ENCODE data around the gene TEDDM1.
"Not testable (repeated sequence)": the region's sequence is repeated elsewhere in the genome, so short reads cannot be mapped to it uniquely, and the experiment has no call there.

TEDDM1 gene

DNA sequence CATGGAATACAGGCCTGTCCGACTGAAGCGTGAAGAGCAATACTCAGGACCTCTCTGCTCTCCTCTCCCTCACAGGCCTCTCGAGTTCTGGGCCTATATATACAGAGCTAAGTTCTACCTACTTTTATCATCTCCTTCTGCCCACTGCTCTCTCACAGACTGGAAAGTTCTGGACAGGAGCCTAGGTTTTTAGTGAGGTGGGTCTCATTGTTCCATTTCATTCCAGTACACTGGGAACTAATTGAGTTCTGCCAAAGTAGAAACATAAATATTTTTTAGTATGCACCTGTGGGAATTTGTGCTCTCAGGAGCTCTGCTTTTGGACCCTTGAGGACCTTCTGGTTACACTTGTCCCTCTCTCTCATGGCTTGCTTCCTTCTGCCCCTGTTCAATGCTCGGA, at the start of gene TEDDM1:
TEDDM1 (minus strand) TSS at position 101 of the 400 bp plus-strand sequence. CDS start 182 bp downstream, outside the sequence.
- DNase-seq (ENCODE audit: low spot score), result no peak

- no peak for DNase-seq (ENCODE audit: low spot score)
Observed at GRCh38 chr1:182450087-182450486, 49.6 kb upstream of the TEDDM1 start, which contains the start of gene RGSL1. TSS of gene RGSL1 (plus strand) at chr1:182450146. CDS start at chr1:182450166, 20 bp downstream.

DNA sequence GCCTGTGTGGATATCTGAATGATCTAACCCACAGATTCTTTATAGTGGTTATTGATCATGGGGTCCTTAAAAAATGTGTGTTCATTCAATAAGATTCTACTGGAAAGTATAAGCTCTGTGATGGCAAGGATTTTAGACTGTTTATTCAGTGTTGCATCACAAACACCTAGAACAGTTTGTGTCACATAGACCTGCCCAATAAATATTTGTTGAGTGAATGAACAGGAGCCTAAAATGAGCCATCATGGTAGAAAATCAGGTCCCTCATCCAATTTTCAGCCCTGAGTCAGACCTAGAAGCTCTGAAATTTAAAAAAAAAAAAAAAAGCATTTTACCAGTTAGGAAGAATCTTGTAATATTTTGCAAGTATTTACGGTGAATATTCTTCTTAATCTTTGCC, 47.2 kb upstream of the TEDDM1 start:
- no peak for DNase-seq (ENCODE audit: low spot score)

DNA sequence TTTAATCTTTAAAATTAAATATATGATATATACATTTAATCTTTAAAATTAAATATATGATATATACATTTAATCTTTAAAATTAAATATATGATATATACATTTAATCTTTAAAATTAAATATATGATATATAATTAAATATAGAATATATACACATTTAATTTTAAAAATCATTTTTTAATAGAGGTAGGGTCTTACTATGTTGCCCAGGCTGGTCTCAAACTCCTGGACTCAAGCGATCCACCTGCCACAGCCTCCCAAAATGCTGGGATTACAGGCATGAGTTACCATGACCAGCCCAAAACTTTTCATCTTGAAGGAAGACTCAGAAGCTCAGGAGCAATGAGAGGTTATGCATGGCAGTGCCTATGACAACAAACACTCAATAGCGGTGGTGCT, 46.7 kb upstream of the TEDDM1 start:
- not testable (repeated sequence) for DNase-seq (ENCODE audit: low spot score)

DNA sequence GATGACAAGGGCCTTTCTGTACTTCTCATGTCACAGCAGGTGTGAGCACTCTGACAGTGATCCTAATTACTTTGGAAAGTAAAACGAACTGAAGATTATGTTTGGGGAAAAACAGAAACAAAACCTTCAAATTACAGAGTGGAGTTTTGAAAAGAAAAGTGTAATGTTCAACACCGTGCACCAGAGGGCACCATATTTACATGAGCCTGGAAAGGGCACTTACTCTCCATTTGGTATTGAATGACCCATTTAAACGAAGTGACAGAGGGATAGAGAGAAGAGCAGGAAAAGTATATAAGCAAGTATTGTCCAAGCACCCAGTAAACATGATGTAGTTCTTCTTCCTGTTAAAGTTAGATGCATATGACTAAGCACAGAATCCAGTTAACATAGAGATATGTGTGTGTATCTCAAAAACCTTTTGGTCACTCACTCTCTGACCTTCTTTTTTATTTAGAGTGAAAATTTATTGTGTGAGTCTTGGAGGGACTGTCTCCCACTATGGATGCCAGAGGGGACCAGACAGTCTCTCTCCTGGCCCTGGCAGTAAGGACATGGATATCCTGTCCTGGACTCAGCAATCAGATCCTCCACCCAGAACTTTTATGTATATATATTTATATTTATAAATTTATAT, 45.7 kb upstream of the TEDDM1 start:
- DNase-seq (ENCODE audit: low spot score), result peak; percentile 40

- DNase-seq (ENCODE audit: low spot score), result no peak
Observed at GRCh38 chr1:182444497-182444896, 44.0 kb upstream of the TEDDM1 start.

DNA sequence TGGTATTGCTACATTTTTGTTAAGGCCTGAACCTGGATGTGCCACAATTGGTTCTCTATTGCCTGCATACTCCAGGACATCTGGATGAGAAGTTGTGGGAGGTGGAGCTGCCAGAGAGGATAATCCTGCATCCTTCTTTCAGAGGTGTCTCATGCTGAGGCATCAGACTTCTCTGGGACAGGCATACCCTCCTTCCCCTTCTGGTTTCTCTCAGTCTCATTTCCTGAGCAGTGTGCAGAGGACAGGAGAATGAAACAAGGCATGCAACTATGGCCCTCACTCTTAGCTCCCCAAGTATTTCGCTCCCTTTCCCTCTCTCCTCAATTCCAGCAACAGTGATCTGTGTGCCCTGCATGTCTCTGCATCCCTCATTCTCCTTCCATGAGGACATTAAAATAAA, 41.9 kb upstream of the TEDDM1 start:
- no peak for DNase-seq (ENCODE audit: low spot score)

DNA sequence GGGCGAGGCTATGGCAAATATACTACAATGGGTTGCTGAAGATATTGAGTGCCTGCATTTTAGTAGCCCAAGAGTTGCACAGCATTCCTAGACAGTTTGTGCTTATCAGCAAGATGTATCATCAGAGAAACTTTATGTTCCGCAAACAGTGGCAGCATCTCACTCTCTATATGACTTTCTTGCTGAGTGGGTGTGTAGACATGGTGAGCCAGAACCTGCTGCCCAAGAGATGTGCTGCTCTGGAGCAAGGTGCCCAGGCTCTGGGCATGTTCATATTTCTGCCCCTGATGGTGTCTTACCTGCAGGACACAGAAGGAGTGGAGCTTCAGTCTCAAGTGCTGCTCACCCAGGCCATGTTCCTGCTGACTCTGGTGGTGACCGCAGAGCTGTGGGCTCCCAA, 41.3 kb upstream of the TEDDM1 start:
- DNase-seq (ENCODE audit: low spot score), result no peak

DNA sequence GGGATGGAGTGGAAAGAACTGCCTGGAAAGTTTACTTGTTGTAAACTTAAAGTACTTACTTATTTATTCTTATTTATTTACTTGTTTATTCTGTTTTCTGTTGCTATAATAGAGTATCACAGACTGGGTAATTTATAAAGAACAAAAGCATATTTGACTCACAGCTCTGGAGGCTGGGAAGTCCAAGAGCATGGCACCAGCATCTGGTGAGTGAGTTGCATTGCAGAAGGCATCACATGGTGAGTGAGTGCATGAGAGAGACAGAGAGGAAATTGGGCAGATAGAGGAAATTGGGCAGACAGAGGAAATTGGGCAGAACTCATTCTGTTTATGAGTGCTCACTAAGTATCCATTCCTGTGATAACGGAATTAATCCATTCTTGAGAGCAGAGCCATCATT, 37.9 kb upstream of the TEDDM1 start:
- no peak for DNase-seq (ENCODE audit: low spot score)

- no peak for DNase-seq (ENCODE audit: low spot score)
Observed at GRCh38 chr1:182433580-182433979, 33.1 kb upstream of the TEDDM1 start.

DNA sequence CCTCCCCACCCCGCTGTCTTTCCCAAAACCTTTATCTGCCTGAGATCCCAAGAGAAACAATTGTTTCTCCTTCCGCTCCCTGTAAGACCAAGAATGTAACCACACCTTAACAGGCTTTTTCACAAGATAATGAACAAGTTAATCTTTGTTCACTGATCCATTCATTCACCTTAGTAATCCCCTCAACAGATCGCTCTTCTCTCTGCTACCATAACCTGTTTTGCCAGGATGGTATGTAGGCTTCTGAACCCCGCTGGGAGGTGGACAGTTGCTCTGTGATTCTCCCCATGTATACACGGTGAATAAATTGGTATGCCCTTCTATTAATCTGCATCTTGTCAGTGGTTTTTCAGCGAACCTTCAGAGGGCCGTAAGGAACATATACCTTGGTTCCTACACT, 30.8 kb upstream of the TEDDM1 start:
- DNase-seq (ENCODE audit: low spot score), result no peak

GRCh38 chr1:182430263-182431068, 30.0 kb upstream of the TEDDM1 start:
- DNase-seq (ENCODE audit: low spot score), result peak; percentile 59

GRCh38 chr1:182428043-182428442, 27.6 kb upstream of the TEDDM1 start:
- DNase-seq (ENCODE audit: low spot score), result no peak

DNA sequence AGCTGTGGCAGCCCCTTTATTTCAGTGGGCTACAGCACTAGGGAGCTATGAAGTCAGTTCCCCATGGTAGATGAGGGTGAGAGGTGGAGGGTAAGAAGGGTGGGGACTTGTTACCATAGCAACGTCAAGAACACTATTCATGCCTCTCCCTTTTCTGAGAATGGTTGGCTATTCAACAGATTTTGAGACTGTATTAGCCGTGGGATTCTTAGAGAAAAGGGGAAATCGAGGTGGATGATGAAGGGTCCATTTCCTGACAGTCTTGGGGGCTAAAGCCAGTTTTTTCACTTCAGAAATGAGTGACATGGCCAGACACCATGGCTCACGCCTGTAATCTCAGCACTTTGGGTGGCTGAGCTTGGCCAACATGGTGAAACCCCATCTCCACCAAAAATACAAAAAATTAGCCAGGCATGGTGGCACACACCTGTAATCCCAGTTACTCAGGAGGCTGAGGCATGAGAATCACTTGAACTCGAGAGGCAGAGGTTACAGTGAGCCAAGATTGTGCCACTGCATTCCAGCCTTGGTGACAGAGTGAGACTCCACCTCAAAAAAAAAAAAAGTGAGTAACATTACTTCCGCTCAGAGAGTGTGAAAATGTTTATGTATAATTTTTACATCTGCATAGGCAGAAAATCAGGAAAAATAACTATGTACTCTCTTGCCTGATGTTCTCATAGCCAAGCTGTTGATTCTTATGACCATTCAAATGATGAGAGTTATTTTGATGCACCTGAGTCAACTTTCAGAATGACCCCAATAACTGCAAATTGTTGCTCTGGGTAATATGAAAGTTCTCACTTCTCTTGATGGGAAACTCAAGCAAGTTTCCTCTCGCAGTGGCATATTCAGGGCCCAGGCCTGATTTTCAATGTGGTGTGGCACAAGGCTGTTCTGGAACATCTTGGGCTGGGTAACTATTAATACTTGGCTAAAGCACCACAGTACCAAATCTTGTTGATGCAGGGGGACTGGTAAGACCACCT, 26.3 kb upstream of the TEDDM1 start:
- DNase-seq (ENCODE audit: low spot score), result peak; percentile 21

DNA sequence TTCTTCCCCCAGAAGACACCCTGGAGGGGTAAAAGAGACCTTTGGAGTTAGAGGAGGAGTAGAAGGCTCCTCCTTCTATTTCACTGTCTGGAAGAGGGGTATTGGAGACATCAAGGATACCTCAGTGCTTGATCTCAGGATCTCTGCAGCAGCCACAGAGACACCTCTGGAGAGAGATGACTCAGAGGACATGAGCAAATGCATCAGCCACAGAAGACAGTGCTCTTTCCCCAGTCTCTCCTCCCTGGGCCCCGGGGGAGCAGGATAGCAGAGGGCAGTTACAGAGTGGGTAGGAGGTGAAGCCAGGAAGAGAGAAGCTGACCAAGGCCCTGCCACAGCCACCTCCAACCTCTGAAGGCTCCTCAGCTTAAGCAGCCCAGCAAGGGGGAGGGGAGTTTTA, 15.3 kb upstream of the TEDDM1 start:
- no peak for DNase-seq (ENCODE audit: low spot score)

DNA sequence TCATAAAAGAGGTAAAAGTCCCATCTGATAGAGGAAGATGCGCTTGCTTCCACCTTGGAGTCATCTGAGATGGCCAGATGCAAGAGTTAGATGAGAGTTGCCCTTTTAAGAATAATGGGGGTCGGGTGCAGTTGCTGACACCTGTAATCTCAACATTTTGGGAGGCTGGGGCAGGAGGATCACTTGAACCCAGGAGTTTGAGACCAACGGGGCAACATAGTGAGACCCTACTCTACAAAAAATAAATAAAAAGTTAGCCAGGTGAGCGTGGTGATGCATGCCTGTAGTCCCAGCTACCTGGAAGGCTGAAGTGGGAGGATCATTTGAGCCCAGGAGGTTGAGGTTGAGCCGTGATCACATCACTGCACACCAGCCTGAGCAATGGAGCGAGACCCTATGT, 13.5 kb upstream of the TEDDM1 start:
- no peak for DNase-seq (ENCODE audit: low spot score)

- DNase-seq (ENCODE audit: low spot score), result no peak
Observed at GRCh38 chr1:182413486-182413885, 13.0 kb upstream of the TEDDM1 start.

GRCh38 chr1:182410620-182411273, 10.3 kb upstream of the TEDDM1 start:
- DNase-seq (ENCODE audit: low spot score), result no peak

DNA sequence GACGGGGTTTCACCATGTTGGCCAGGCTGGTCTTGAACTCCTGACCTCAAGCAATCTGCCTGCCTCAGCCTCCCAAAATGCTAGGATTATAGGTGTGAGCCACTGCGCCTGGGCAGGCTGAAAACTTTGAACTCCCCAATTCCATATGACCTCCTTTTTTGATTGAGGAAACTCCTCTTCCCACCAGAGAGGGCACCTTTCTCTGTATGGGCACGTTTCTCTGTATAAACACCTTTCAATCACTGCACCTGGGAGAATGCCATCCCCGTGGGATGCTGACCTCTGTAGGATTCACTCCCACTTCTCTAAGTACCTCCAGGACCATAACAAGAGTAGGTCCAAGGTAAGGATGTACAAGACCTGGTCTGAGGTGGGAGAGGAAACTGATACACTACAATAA, 9.7 kb upstream of the TEDDM1 start:
- no peak for DNase-seq (ENCODE audit: low spot score)

GRCh38 chr1:182408435-182409075, 8.1 kb upstream of the TEDDM1 start:
- no peak for DNase-seq (ENCODE audit: low spot score)

GRCh38 chr1:182407724-182408123, 7.3 kb upstream of the TEDDM1 start:
- no peak for DNase-seq (ENCODE audit: low spot score)
